C1 segment of cervical spinal cord (tissue), 14 donors: ENCODE results near the gene MATCAP1.

Source experiments
- DNase-seq, 14 donors: peaks; one replicate each; lab custom pipeline; 2025; lab: John Stamatoyannopoulos, UW

The MATCAP1 gene

DNA sequence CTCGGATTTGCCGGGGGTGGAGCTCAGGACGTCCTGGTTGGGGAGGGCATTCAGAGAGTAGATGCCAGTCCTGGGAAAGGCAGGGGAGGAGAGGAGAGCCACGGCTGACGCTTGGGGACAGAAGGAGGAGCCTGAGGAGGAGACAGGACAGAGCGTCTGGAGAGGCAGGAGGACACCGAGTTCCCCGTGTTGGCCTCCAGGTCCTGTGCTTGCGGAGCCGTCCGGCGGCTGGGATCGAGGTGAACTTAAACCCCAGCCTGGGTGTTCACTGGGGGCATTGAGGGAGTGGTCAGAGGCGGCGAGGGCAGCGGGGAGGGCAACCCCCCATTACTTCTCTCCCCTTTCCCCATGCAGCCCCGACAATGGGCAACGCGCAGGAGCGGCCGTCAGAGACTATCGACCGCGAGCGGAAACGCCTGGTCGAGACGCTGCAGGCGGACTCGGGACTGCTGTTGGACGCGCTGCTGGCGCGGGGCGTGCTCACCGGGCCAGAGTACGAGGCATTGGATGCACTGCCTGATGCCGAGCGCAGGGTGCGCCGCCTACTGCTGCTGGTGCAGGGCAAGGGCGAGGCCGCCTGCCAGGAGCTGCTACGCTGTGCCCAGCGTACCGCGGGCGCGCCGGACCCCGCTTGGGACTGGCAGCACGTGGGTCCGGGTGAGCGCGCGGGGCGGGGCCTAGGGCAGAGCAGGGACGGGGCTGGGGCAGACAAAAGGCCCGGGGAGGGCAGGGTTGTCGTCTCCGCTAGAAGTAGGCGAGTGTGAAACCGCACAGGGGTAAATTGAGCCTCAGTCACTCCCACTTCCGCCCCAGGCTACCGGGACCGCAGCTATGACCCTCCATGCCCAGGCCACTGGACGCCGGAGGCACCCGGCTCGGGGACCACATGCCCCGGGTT, 9.7 kb downstream of the MATCAP1 start:
- DNase-seq: peak in 13 of 14 donors; percentile 11 to 92 (median 66)

DNA sequence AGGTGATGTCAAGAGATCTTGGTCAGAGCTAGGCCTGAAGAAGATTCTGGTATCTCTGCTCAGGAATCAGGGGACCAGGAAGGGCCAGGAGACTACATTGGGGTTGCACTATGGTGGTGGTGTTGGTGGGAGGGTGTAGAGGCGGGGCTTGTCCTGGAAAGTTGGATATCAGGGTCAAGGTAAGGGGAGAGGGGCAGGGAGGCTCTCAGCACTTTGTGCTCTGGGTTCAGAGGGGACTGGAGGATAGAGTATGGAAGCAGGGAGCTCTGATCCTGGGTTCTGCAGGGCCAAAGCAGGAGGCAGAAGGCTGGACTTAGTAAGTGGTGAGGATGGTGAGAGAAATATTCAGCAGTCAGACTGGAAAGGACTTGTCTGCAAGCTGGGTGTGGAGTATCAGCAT, 10.4 kb downstream of the MATCAP1 start:
- no peak for DNase-seq

DNA sequence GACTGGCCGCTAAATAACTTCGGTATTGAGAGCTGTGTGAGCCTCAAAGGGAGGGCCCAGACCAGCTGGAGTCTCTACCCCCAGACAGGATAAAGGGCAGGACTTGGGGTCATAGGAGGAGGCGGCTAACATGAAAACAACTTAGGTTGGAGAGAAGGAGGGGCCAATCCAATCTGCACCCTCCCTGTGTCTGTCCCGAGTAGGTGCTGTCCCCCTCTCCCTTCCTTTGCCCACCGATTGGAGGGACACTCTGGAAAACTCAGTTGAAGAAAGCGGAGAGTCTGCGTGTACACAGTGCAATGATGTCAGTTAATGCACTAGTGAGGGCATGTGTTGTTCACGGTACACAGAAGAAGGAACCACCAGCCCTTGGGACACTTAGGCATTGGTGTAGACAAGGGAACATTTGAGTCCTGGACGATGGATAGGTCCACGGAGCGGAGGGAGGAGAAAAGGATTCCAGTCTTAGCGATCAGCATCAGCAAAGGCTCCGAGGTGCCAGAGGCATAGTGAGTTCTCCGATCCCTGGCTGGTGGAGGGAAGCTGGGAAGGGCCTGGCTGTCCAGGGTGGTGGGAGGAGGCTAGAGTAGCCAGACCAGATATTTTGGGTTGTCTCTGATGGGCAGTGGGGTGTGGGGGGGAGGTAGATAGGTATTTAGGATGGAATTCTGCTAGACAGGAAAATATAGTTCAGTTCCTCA, 12.7 kb downstream of the MATCAP1 start:
- DNase-seq: peak in 1 of 14 donors; percentile 45

DNA sequence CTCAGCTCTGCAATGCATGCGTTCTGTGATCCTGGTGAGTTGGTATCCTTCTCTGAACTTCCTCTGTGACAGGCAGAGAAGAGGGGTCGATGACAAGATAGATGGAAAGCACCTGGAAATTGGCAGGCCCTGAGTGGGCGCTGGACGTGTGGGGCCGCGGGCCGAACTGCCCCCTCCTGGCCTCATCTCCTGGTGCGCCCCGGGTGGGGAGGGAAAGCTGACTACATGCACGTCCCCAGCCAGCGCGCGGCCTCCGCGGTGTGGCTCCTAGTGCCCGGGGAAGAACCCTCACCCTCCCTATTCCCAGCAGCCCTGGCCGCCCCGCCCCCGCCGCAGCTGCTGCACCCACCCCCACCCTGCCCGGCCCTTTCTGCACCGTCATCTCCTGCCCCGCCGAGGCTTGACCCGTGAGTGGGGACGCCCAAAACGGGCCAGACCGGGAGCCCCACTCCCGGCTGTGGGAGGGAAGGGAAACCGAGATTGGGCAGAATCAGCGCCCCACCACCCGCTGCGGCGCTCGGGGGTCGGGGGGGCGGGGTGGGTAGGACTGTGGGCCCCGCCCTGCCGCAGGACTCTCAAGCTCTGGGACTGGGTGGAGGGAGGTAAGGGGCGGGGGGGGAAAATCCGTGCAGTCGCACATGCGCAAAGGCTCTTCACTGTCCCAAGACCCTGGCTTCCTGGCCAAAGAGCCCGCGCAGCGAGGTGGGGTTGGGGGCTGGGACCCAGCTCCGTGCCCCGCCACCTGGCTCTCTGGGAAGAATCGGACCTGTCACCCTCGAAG, 13.4 kb downstream of the MATCAP1 start, which contains the start of gene NOL3:
Gene NOL3, plus strand, starts transcription at position 371 of the 781 bp plus-strand sequence.
- DNase-seq: peak in 12 of 14 donors; percentile 19 to 86 (median 56)

DNA sequence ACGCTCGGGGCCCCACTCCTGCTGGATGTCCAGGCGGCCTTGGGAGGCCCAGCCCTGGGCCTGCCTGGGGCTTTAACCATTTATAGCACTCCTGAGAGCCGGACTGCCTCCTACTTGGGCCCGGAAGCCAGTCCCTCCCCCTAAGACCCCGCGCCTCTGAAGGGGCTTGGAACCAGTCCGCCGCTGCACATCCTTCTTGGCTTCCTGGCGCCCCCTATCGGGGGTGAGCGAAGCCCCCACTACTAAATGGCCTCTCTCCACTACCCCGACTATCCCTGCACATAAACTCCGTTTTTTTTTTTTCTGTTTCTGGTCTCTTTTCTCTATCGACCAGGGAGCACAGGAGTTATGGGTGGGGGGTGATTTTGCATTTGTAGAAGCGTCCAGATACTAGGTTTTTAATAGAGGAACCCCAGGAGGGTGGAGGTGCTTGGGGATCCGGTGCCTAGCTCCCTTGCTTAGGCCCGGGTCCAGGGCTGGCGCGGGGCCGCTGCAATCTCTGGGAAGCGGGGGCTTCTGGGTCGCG, 14.1 kb downstream of the MATCAP1 start:
- peak in 3 of 14 donors; percentile 34 to 39 (median 35) for DNase-seq

DNA sequence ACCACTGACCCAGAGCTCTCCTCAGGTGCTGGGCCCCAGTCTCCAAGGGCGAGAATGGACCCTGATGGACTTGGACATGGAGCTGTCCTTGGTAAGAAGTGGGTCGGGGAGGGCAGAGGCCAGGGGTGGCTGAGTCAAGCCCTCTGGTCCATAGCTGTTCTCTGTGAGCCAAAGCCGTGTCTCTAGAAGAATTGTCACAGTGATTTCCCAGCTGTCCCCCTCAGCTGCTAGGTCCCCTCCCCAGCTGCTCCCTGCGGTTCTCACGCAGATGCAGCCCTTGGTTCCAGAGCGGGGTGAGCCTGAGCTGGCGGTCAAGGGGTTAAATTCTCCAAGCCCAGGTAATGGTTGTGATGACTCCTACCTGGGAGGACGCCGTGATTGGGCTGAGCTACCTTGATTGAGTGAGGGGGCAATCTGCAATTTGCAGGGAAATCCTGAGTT, 14.7 kb downstream of the MATCAP1 start:
- no peak for DNase-seq

DNA sequence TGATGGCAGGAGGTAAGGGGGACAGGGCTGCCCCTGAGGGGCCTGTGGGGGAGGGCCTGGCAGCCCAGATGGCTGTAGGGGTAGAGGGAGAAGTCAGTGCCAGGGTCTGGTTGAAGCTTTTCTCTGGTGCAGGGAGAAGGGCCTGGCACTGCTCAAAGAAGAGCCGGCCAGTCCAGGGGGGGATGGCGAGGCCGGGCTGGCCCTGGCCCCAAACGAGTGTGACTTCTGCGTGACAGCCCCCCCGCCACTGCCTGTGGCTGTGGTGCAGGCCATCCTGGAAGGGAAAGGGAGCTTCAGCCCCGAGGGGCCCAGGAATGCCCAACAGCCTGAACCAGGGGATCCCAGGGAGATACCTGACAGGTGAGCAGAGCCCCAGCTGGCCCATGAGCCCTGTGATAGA, 16.2 kb downstream of the MATCAP1 start:
- no peak for DNase-seq

DNA sequence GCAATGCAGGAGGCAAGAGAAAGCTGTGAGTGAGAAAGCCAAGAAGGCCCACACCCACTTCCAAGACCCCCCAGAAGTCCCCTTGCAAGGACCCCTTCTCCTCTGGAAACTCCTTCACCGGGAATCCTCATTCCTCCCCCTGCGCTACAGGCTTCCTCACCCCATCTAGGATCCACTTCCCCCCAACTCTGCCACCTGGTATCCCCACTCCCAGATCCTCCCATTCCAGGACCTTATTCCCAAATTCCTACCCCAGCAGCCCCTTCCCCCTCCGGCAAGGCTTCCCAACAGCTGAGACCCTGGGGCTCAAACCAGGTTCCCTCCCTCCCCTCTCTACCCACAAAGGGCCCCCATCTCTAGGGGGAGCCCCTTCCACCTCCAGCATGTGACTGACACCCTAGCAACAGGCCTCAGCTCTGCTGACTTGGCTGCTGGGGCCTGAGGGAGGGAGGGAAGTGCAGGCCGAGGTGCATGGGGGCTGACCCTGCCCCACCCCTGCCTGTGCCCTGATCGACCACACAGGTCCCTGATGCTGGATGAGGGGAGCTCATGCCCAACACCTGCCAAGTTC, 17.1 kb downstream of the MATCAP1 start:
- DNase-seq: no peak

DNA sequence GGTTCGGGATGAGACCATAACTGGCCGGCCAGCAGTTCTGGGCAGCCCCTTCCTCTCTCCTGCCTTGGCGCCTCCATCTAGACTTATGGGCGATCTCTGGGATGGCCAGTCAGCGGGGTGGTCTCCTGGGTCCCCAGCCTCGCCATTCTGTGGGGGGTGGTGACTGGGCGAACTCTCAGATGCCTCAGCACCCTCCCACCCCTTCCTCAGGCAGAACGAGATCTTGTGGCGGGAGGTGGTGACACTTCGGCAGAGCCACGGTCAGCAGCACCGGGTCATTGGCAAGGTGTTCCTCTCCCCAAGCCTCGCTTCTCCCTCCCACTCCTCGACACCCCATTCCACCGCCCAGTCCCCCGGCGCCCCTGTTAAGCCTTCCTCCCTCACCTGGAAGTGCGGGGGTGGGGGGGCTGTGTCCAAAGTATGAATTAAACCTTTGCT, 17.6 kb downstream of the MATCAP1 start:
- DNase-seq: no peak

DNA sequence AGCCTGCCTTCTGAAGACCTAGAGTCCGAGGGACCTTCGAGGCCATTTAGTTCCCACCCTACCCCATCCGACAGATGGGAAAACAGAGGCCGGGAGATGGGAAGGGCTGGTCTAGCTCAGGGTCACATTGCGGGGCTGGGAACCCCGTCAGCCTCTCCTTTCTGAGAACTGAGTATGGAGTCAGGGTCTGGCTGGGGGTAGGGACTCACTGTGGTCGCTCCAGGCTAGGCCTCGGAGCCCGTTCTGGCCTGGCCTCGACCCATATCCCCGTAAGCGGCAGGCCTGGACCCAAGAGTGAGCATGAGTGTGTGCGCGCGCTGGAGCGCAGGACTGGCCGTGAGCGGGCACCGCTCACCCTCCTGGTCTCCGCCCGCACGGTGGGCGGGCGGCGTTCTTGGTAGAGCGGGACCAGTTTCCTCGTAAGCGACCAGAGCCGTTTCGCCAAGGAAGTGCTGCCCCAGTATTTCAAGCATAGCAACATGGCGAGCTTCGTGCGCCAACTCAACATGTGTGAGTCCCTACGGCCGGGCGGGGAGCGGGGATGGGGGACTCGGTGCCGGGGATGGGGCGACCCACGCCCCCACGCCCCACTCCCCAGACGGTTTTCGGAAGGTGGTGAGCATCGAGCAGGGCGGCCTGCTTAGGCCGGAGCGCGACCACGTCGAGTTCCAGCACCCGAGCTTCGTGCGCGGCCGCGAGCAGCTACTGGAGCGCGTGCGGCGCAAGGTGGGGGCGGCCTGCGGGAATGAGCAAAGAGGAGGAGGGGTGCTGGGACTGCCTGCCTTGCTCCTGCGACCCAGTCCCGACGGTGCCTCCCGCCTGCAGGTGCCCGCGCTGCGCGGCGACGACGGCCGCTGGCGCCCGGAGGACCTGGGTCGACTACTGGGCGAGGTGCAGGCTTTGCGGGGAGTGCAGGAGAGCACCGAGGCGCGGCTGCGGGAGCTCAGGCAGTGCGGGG, 18.4 kb downstream of the MATCAP1 start:
- DNase-seq: no peak

DNA sequence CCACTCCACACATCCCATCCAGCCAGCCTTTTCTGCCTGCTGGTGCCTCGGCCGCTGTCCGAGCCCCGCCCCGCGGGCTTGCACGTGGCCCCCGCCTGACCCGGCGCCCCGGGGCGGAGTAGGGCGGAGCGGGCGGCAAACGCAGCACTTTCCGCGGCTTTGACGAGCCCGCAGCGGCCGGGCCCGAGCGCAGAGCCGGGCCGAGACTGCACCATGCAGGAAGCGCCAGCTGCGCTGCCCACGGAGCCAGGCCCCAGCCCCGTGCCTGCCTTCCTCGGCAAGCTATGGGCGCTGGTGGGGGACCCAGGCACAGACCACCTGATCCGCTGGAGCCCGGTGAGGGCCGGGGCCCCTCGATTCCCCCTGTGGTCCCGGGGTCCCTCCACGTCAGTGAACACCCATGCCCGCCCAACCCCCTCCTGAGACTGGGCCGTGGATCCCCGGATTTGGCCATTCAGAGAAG, 19.1 kb downstream of the MATCAP1 start, which contains the start of gene HSF4:
Gene HSF4, plus strand, starts transcription at position 147 of the 463 bp plus-strand sequence. Its CDS starts 67 bp downstream, at position 214.
- peak in 5 of 14 donors; percentile 23 to 76 (median 37) for DNase-seq

DNA sequence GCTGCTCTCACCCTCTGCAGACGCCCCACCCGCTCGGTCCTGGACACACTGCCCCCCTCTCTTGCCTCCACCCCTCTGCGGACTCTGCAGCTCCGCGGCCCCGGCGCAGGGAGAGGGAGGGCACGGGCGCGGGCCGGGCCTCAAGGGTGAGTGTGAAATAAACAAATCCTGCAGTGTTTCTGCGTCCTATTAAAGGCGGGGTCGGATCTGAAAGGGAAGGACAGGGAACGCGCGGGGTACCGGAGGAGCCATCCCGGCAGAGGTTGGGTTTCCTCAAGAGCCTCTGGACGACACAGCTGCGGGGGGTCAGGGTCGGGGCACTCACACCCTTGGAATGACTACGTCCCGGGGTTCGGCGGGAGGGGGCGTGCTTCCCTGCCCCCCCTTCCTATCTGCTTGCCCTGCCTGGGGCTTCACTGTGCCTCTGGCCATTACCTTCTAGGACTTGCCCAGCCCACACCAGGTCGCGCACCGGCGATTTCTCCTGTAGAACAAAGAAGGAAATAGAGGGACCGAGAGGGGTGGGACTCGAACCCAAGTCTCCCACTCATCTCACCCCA, 19.7 kb downstream of the MATCAP1 start:
- peak in 1 of 14 donors; percentile 76 for DNase-seq

DNA sequence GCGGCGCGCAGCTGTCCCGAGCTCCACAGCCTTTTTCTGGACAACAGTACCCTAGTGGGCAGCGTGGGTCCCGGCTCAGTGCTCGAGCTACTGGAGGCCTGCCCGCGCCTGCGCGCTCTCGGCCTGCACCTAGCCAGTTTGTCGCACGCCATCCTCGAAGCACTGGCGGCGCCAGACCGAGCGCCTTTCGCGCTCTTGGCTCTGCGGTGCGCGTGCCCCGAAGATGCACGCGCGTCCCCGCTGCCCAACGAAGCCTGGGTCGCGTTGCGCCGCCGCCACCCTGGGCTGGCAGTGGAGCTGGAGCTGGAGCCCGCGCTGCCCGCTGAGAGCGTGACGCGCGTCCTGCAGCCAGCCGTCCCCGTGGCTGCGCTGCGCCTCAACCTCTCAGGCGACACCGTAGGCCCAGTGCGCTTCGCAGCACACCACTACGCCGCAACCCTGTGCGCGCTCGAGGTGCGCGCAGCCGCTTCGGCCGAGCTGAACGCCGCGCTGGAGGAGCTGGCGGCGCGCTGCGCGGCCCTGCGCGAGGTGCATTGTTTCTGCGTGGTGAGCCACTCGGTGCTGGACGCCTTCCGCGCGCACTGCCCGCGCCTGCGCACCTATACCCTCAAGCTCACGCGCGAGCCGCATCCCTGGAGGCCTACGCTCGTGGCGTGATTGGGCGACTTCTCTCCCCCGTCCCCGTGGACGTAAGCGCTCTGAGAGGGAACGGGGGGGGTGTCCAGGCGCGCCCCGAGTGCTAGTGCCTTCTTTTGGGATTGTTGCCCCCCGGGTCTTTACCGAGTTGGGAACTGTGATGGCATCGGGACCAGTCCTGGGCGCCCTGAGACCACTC, 20.4 kb downstream of the MATCAP1 start:
- DNase-seq: peak in 7 of 14 donors; percentile 34 to 88 (median 56)

DNA sequence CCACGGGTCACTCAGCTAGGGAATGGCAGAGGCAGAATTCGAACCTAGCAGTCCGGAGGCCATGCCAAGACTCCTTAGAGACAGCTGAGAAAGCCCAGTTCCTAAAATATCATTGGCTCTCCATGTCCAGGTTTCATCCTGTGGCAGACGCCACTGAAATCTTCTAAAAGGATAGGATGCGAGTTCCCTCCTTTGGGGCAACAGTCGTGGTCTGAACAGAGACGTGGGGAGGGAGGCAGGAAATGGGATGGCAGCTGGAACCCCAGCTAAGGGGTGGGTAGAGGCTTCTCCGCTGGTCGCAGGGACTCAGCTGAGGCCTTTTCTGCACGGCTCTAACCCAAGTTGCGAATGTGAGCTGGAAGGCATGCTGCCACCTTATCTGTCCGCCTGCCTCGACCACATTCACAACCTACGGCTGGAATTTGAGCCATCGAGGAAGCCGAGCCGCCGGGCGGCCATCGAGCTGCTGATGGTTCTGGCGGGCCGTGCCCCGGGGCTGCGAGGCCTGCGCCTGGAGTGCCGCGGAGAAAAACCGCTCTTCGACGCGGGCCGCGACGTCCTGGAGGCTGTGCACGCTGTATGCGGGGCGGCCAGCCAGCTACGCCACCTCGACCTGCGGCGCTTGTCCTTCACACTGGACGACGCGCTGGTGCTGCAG, 21.1 kb downstream of the MATCAP1 start:
- DNase-seq: peak in 1 of 14 donors; percentile 19

DNA sequence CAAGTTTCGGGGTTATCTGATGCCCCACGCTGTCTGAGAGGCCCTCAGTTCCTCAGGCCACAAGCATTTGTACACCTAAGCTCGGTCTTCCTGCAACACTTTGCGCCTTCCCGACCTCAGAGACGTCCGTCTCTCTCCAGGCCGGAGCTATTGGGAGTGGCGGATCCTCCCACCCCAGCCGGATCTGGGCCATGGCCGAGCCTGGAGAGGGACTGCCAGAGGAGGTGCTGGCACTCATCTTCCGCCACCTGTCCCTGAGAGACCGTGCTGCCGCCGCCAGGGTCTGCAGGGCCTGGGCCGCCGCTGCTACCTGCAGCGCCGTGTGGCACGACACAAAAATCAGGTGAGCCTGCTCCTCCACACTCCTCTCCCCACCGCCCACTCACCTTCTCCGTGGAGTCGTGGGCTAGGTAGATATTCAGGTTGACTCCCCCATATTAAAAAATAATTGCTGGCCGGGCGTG, 22.1 kb downstream of the MATCAP1 start:
- peak in 1 of 14 donors; percentile 76 for DNase-seq

DNA sequence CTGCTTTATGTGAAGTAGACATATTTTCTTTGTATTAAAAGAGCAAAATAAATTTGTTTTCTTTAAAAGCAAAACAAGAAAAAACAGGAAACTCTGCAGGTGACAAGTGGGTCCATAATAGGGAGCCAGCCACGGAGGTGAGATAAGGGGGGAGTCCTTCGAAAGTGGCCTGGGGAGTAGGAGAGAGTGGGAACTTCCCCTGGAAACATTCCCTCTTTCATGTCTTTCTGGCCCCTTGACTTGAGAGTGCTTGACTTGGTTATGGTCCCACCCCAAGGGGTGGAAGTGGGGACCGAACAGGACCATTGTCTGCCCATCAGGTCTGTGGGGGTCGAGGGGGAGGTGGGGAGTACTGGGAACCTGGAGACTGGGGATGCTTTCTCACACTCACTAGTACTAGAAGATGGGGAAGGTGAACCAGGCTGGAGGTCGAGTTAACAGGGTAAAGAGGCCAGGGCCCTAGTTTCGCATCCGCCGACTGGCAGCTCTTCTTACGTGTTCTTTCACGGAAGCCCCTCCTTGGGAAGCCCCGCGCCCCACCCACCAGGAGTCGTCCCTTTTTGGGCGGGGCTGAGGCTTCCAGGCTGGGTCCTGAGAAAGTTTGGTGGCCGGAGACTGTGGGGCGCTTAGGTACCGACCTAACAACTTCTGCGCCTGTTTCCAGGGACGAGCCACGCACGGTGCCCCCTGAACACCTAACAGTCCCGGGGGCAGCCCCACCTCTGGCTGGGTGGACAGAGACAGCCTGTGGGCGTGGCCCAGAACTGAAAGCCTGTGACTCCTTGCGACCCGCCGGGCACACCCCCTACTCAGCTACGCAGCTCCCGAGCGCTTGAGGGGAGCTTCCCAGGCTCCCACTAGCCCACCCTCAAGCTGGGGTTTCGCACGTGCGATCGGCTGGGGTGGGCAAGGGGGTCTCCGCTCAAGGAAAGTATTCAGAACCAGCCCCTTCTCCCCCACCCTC, 24.8 kb downstream of the MATCAP1 start:
- DNase-seq: no peak
